Measurements from ENCODE around the gene PSMD1.

Gene PSMD1

GRCh38 chr2:231037731-231038482 lies 18.8 kb upstream of the PSMD1 start:
- ChIA-PET POLR2A (no interaction called here), CTCF (interaction anchor here (1.1 to 7.7 kb wide), 3 partner anchors 14 to 144 kb away, joined by 3 to 58 read pairs (median 4); no protein-coding TSS in a partner anchor)
- DNase-seq (ENCODE audit: extremely low spot score) = peak; percentile 51
- TF ChIP-seq, protein P1, sequence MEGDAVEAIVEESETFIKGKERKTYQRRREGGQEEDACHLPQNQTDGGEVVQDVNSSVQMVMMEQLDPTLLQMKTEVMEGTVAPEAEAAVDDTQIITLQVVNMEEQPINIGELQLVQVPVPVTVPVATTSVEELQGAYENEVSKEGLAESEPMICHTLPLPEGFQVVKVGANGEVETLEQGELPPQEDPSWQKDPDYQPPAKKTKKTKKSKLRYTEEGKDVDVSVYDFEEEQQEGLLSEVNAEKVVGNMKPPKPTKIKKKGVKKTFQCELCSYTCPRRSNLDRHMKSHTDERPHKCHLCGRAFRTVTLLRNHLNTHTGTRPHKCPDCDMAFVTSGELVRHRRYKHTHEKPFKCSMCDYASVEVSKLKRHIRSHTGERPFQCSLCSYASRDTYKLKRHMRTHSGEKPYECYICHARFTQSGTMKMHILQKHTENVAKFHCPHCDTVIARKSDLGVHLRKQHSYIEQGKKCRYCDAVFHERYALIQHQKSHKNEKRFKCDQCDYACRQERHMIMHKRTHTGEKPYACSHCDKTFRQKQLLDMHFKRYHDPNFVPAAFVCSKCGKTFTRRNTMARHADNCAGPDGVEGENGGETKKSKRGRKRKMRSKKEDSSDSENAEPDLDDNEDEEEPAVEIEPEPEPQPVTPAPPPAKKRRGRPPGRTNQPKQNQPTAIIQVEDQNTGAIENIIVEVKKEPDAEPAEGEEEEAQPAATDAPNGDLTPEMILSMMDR (IDR thresholded peaks at IDR 0.05; ENCODE audit: control extremely low read depth, extremely low read depth, low read depth, missing control alignments) = peak; percentile 34

DNA sequence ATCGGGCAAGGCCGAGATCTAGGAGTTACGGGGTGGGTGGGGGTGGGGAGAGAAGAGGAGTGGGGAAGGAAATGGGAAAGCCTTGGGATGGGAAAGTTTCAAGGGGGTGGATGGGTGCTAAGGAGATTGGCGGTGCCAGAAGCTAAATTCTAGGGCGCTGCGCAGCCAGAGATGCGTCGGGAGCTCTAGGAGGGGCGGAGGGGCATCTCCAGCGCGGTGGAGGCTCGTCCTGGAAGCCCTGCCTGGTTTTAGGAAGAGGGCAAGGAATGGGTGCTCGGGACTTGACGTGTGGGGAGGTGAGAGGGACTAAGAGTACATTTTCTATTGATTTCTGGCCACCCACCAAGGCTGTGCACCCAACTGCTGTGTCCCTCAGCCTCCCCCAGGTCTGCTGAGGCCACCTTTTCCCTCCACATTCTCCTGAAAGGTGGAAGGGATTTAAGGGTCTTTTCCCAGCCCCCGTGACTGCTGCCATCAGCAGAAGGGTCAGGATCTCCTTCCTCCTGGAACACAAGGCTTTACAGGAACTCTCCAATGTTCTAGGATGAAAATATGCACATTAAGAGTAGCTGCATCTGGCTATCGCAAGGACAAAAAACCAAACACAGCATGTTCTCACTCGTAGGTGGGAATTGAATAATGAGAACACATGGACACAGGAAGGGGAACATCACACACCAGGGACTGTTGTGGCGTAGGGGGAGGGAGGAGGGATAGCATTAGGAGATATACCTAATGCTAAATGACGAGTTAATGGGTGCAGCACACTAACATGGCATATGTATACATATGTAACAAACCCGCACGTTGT lies 18.0 kb upstream of the PSMD1 start:
- POLR2A ChIA-PET = no interaction called here
- CTCF ChIA-PET = interaction anchor here (1.0 to 7.7 kb wide), 4 partner anchors 13 to 214 kb away, joined by 3 to 58 read pairs (median 4); partner anchors contain the start of gene PSMD1
- TF ChIP-seq, protein P1 (IDR thresholded peaks at IDR 0.05; ENCODE audit: control extremely low read depth, extremely low read depth, low read depth, missing control alignments) = no peak
- DNase-seq (ENCODE audit: extremely low spot score) = no peak

- CTCF ChIA-PET = interaction anchor here (1.0 to 7.7 kb wide), 4 partner anchors 12 to 215 kb away, joined by 3 to 58 read pairs (median 4); partner anchors contain the start of gene PSMD1
- DNase-seq (ENCODE audit: extremely low spot score) = no peak
- TF ChIP-seq, protein P1 (IDR thresholded peaks at IDR 0.05; ENCODE audit: control extremely low read depth, extremely low read depth, low read depth, missing control alignments) = no peak
- POLR2A ChIA-PET = no interaction called here
These were observed 17.4 kb upstream of the PSMD1 start for GRCh38 chr2:231039294-231039664.

GRCh38 chr2:231039821-231040364 lies 16.8 kb upstream of the PSMD1 start:
- DNase-seq (ENCODE audit: extremely low spot score) = no peak
- ChIA-PET CTCF (interaction anchor here (1.0 to 7.7 kb wide), 3 partner anchors 12 to 17 kb away, joined by 3 to 58 read pairs (median 3); partner anchors contain the start of gene PSMD1), POLR2A (no interaction called here)
- TF ChIP-seq, protein P1 (IDR thresholded peaks at IDR 0.05; ENCODE audit: control extremely low read depth, extremely low read depth, low read depth, missing control alignments) = no peak

DNA sequence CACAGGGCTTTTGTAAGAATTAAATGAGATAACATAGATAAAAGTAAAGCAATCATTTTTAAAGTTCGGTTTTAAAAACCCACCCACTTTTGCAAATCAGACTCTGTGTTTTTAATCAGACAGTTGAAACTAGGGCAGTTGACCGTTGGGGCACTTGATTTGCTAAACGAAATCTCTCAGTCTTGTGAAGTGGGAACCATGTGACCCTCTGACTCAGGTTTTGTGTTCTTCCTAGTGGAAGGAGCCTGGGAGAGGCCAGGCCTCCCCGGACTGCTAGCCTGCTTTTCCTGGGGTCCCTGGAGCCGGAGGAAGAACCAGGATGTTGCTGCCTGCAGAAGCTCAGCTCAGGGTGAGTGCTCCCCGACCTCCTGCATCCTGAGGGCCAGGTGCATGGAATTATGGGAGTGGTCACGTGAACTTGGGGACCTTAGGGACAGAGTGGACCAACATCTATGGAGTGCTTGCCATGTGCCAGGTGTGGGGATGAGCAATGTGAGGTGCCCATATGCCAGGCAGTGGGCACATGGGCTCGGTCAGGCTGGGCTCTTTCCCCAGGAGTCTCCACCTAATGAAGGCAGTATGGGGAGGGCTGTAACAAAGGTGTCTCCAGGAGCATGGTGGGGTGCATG lies 15.5 kb upstream of the PSMD1 start:
- DNase-seq (ENCODE audit: extremely low spot score) = no peak
- ChIA-PET CTCF (interaction anchor here (1.3 to 7.7 kb wide), 2 partner anchors 11 to 14 kb away, joined by 3 to 58 read pairs; no protein-coding TSS in a partner anchor), POLR2A (no interaction called here)
- TF ChIP-seq, protein P1 (IDR thresholded peaks at IDR 0.05; ENCODE audit: control extremely low read depth, extremely low read depth, low read depth, missing control alignments) = no peak

GRCh38 chr2:231043796-231044195 lies 12.9 kb upstream of the PSMD1 start:
- TF ChIP-seq, protein P1 (IDR thresholded peaks at IDR 0.05; ENCODE audit: control extremely low read depth, extremely low read depth, low read depth, missing control alignments) = no peak
- no peak for DNase-seq (ENCODE audit: extremely low spot score)
- CTCF ChIA-PET = interaction anchor here (2.1 to 7.7 kb wide), 2 partner anchors 8 to 13 kb away, joined by 5 to 58 read pairs; partner anchors contain the start of gene PSMD1
- POLR2A ChIA-PET = no interaction called here

Measured in GM10248 (cell line).